Measurements from ENCODE around the gene CNGB1.
"Not testable (repeated sequence)": the region's sequence is repeated elsewhere in the genome, so short reads cannot be mapped to it uniquely, and the experiment has no call there.

CNGB1 gene

GRCh38 chr16:57923418-57923817, 47.5 kb downstream of the CNGB1 start:
- no peaks in the 10 kb centered on the region for H3K27me3 Mint-ChIP-seq
- H3K27ac Mint-ChIP-seq, result no peak overlapping the region
- no peaks in the 10 kb centered on the region for H3K36me3 Mint-ChIP-seq (ENCODE audit: low read depth)
- no peaks in the 10 kb centered on the region for H3K4me1 Mint-ChIP-seq (ENCODE audit: low read depth)
- no peak overlapping the region for H3K4me3 Mint-ChIP-seq
- no peaks in the 10 kb centered on the region for H3K9me3 Mint-ChIP-seq

- no peak overlapping the region for H3K4me3 Mint-ChIP-seq
- H3K4me1 Mint-ChIP-seq (ENCODE audit: low read depth), result no peaks in the 10 kb centered on the region
- H3K36me3 Mint-ChIP-seq (ENCODE audit: low read depth), result no peaks in the 10 kb centered on the region
- no peaks in the 10 kb centered on the region for H3K27me3 Mint-ChIP-seq
- H3K9me3 Mint-ChIP-seq, result no peaks in the 10 kb centered on the region
- H3K27ac Mint-ChIP-seq, result no peak overlapping the region
These were observed 50.1 kb downstream of the CNGB1 start for GRCh38 chr16:57920880-57921229.

- Mint-ChIP-seq H3K27me3 (no peaks in the 10 kb centered on the region), H3K36me3 (ENCODE audit: low read depth) (no peaks in the 10 kb centered on the region), H3K4me3 (no peak overlapping the region), H3K27ac (no peak overlapping the region), H3K9me3 (no peaks in the 10 kb centered on the region), H3K4me1 (ENCODE audit: low read depth) (no peaks in the 10 kb centered on the region)
These were observed 50.6 kb downstream of the CNGB1 start for GRCh38 chr16:57920215-57920879.

- Mint-ChIP-seq H3K27me3 (no peaks in the 10 kb centered on the region), H3K27ac (no peak overlapping the region), H3K9me3 (no peaks in the 10 kb centered on the region), H3K4me1 (ENCODE audit: low read depth) (no peaks in the 10 kb centered on the region), H3K36me3 (ENCODE audit: low read depth) (no peaks in the 10 kb centered on the region), H3K4me3 (no peak overlapping the region)
These were observed 51.9 kb downstream of the CNGB1 start for GRCh38 chr16:57918994-57919393.

GRCh38 chr16:57918444-57918843, 52.5 kb downstream of the CNGB1 start:
- no peaks in the 10 kb centered on the region for H3K36me3 Mint-ChIP-seq (ENCODE audit: low read depth)
- no peak overlapping the region for H3K27ac Mint-ChIP-seq

GRCh38 chr16:57917929-57918328, 53.0 kb downstream of the CNGB1 start:
- H3K27ac Mint-ChIP-seq; H3K27me3 Mint-ChIP-seq; H3K4me3 Mint-ChIP-seq; H3K4me1 Mint-ChIP-seq (ENCODE audit: low read depth); H3K9me3 Mint-ChIP-seq; H3K36me3 Mint-ChIP-seq (ENCODE audit: low read depth): not testable (repeated sequence)

More at GRCh38 chr16:57918444-57918843, 52.5 kb downstream of the CNGB1 start:
- Mint-ChIP-seq H3K4me3 (no peak overlapping the region), H3K4me1 (ENCODE audit: low read depth) (no peaks in the 10 kb centered on the region), H3K9me3 (no peaks in the 10 kb centered on the region), H3K27me3 (no peaks in the 10 kb centered on the region)

GRCh38 chr16:57917489-57917888, 53.4 kb downstream of the CNGB1 start:
- H3K27ac Mint-ChIP-seq, H3K9me3 Mint-ChIP-seq, H3K4me3 Mint-ChIP-seq: not testable (repeated sequence)

GRCh38 chr16:57916735-57917438, 54.0 kb downstream of the CNGB1 start:
- H3K27me3 Mint-ChIP-seq, result no peaks in the 10 kb centered on the region
- no peaks in the 10 kb centered on the region for H3K4me1 Mint-ChIP-seq (ENCODE audit: low read depth)
- H3K27ac Mint-ChIP-seq, result no peak overlapping the region
- no peaks in the 10 kb centered on the region for H3K9me3 Mint-ChIP-seq
- no peaks in the 10 kb centered on the region for H3K36me3 Mint-ChIP-seq (ENCODE audit: low read depth)
- no peak overlapping the region for H3K4me3 Mint-ChIP-seq

More at GRCh38 chr16:57917489-57917888, 53.4 kb downstream of the CNGB1 start:
- not testable (repeated sequence) for H3K27me3 Mint-ChIP-seq; H3K4me1 Mint-ChIP-seq (ENCODE audit: low read depth); H3K36me3 Mint-ChIP-seq (ENCODE audit: low read depth)

- H3K27ac Mint-ChIP-seq, result no peak overlapping the region
- no peaks in the 10 kb centered on the region for H3K9me3 Mint-ChIP-seq
- H3K27me3 Mint-ChIP-seq, result no peaks in the 10 kb centered on the region
- no peak overlapping the region for H3K4me3 Mint-ChIP-seq
- H3K36me3 Mint-ChIP-seq (ENCODE audit: low read depth), result no peaks in the 10 kb centered on the region
- no peaks in the 10 kb centered on the region for H3K4me1 Mint-ChIP-seq (ENCODE audit: low read depth)
These were observed 55.0 kb downstream of the CNGB1 start for GRCh38 chr16:57915811-57916488.

GRCh38 chr16:57915267-57915666, 55.7 kb downstream of the CNGB1 start:
- Mint-ChIP-seq H3K27ac (no peak overlapping the region), H3K9me3 (no peaks in the 10 kb centered on the region), H3K27me3 (no peaks in the 10 kb centered on the region), H3K4me1 (ENCODE audit: low read depth) (no peaks in the 10 kb centered on the region), H3K4me3 (no peak overlapping the region), H3K36me3 (ENCODE audit: low read depth) (no peaks in the 10 kb centered on the region)

GRCh38 chr16:57914244-57915173, 56.4 kb downstream of the CNGB1 start:
- no peak overlapping the region for H3K27ac Mint-ChIP-seq
- no peak overlapping the region for H3K4me3 Mint-ChIP-seq
- no peaks in the 10 kb centered on the region for H3K4me1 Mint-ChIP-seq (ENCODE audit: low read depth)
- no peaks in the 10 kb centered on the region for H3K27me3 Mint-ChIP-seq
- no peaks in the 10 kb centered on the region for H3K36me3 Mint-ChIP-seq (ENCODE audit: low read depth)
- H3K9me3 Mint-ChIP-seq, result no peaks in the 10 kb centered on the region

- H3K9me3 Mint-ChIP-seq, result no peaks in the 10 kb centered on the region
- H3K36me3 Mint-ChIP-seq (ENCODE audit: low read depth), result no peaks in the 10 kb centered on the region
- H3K27ac Mint-ChIP-seq, result no peak overlapping the region
- no peak overlapping the region for H3K4me3 Mint-ChIP-seq
- no peaks in the 10 kb centered on the region for H3K4me1 Mint-ChIP-seq (ENCODE audit: low read depth)
- no peaks in the 10 kb centered on the region for H3K27me3 Mint-ChIP-seq
These were observed 58.2 kb downstream of the CNGB1 start for GRCh38 chr16:57912529-57913260.

- H3K27ac Mint-ChIP-seq, result no peak overlapping the region
- H3K4me3 Mint-ChIP-seq, result no peak overlapping the region
- H3K4me1 Mint-ChIP-seq (ENCODE audit: low read depth), result no peaks in the 10 kb centered on the region
- H3K36me3 Mint-ChIP-seq (ENCODE audit: low read depth), result no peaks in the 10 kb centered on the region
- no peaks in the 10 kb centered on the region for H3K27me3 Mint-ChIP-seq
- H3K9me3 Mint-ChIP-seq, result no peaks in the 10 kb centered on the region
These were observed 59.2 kb downstream of the CNGB1 start for GRCh38 chr16:57911743-57912142.

GRCh38 chr16:57910696-57911095, 60.2 kb downstream of the CNGB1 start:
- no peaks in the 10 kb centered on the region for H3K4me1 Mint-ChIP-seq (ENCODE audit: low read depth)
- no peak overlapping the region for H3K4me3 Mint-ChIP-seq
- no peaks in the 10 kb centered on the region for H3K9me3 Mint-ChIP-seq
- no peak overlapping the region for H3K27ac Mint-ChIP-seq
- H3K36me3 Mint-ChIP-seq (ENCODE audit: low read depth), result no peaks in the 10 kb centered on the region
- H3K27me3 Mint-ChIP-seq, result no peaks in the 10 kb centered on the region
